GM12878 (cell line): ENCODE results near the gene CFAP45. TPM values are rescaled to one million over a fixed set of nuclear protein-coding genes. Genes with fewer than 3 reads are reported as not detected.

Experiments
- ATAC-seq: fragments of 200-7000 bp; cut with Tn5 transposase; 3 replicates; pipeline ENCODE4 v1.9.1; 2020; ENCODE audit warnings: mild to moderate bottlenecking, moderate library complexity
- BruUV-seq: library from RNA; stranded (reverse); fragments of 400-500 nt; replicated peaks from 2 replicates; lab custom pipeline; 2021; lab: Mats Ljungman, UMichigan
- CTCF ChIA-PET: fragments of 300-600 bp; sonication (Branson Sonifier 250); formaldehyde crosslinking; extraction: SDS; loops from one replicate; lab custom pipeline; 2021; ENCODE audit warnings: inconsistent platforms; lab: Yijun Ruan, JAX
- POLR2A ChIA-PET: fragments of 350-600 bp; formaldehyde crosslinking; extraction: SDS; loops from one replicate; lab custom pipeline; 2021; ENCODE audit warnings: inconsistent platforms; lab: Charles Lee
- RAD21 ChIA-PET: fragments of 300-600 bp; sonication (Branson Sonifier 250); formaldehyde crosslinking; loops from one replicate; lab custom pipeline; 2023; ENCODE audit warnings: antibody characterized with exemption; ENCODE audit not compliant: unreplicated experiment; lab: Charles Lee
- SMC1A ChIA-PET: fragments of 300-600 bp; sonication (Branson Sonifier 250); formaldehyde crosslinking; loops from one replicate; lab custom pipeline; 2023; ENCODE audit not compliant: unreplicated experiment, uncharacterized antibody; lab: Charles Lee
- DNase-seq: peaks from one replicate; pipeline ENCODE4 v3.0.0-alpha.2; 2011; ENCODE audit warnings: low read depth, low spot score
- FAIRE-seq: peaks from 3 replicates; lab custom pipeline; 2011; peaks lifted over from hg19 to GRCh38; lab: Jason Lieb, UNC
- H2AFZ ChIP-seq: 2 replicates; pipeline ENCODE4 v1.6.0; 2011; ENCODE audit warnings: low read depth, low read length, control low read depth; ENCODE audit not compliant: control insufficient read depth
- H3K27ac ChIP-seq: 2 replicates; pipeline ENCODE4 v1.5.1; 2011; ENCODE audit warnings: control low read depth; ENCODE audit not compliant: control insufficient read depth, insufficient read depth
- H3K27me3 ChIP-seq, 2 experiments: replicated peaks in 1 of 2; 2 replicates each; pipeline versions ENCODE4 v1.6.0 to v1.6.1; 2011; ENCODE audit warnings: low read length in 1 of 2; ENCODE audit not compliant: control insufficient read depth in 2 of 2, insufficient read depth in 2 of 2
- H3K36me3 ChIP-seq, 2 experiments: 2 replicates each; pipeline ENCODE4 v1.5.1; 2011; ENCODE audit warnings: low read length in 1 of 2; ENCODE audit not compliant: control insufficient read depth in 2 of 2, insufficient read depth in 2 of 2
- H3K4me1 ChIP-seq: 2 replicates; pipeline ENCODE4 v1.6.1; 2011; ENCODE audit warnings: mild to moderate bottlenecking, low read length, moderate library complexity, mixed read lengths; ENCODE audit not compliant: control insufficient read depth, insufficient read depth
- H3K4me2 ChIP-seq: 2 replicates; pipeline ENCODE4 v1.6.0; 2011; ENCODE audit warnings: control low read depth; ENCODE audit not compliant: control insufficient read depth, insufficient read depth
- H3K4me3 ChIP-seq: fragments of 200-600 bp; sonication (generic); 2 replicates; pipeline ENCODE4 v1.5.1; 2016
- H3K79me2 ChIP-seq: 2 replicates; pipeline ENCODE4 v1.6.0; 2011; ENCODE audit warnings: low read length; ENCODE audit not compliant: control insufficient read depth, insufficient read depth
- H3K9ac ChIP-seq: 2 replicates; pipeline ENCODE4 v1.8.0; 2011; ENCODE audit warnings: low read length, control low read depth, mixed read lengths; ENCODE audit not compliant: control insufficient read depth, insufficient read depth
- H3K9me3 ChIP-seq: replicated peaks from 3 replicates; pipeline ENCODE4 v1.5.1; 2011; ENCODE audit warnings: mild to moderate bottlenecking, low read length; ENCODE audit not compliant: control insufficient read depth, insufficient read depth
- H4K20me1 ChIP-seq: 2 replicates; pipeline ENCODE4 v1.6.0; 2011; ENCODE audit not compliant: control insufficient read depth, insufficient read depth
- CBX3 ChIP-seq: fragments of 200-600 bp; sonication (generic); IDR thresholded peaks from 2 replicates; pipeline ENCODE4 v1.6.1; 2016; ENCODE audit warnings: low read depth, borderline replicate concordance
- HCFC1 ChIP-seq: fragments of 150-350 bp; IDR thresholded peaks from 2 replicates; pipeline ENCODE4 v1.6.1; 2014; ENCODE audit warnings: low read length
- SMC3 ChIP-seq: IDR thresholded peaks from 2 replicates; pipeline ENCODE4 v1.6.1; 2011; ENCODE audit warnings: low read length, improper control_type of control experiment, borderline replicate concordance
- TCF12 ChIP-seq: IDR thresholded peaks from 2 replicates; pipeline ENCODE4 v1.6.1; 2011; ENCODE audit warnings: low read depth, mild to moderate bottlenecking, low read length
- WGBS: methylation state at CpG from one replicate; pipeline ENCODE4 v1.1.6; 2016; ENCODE audit warnings: low lambda C conversion rate; ENCODE audit not compliant: insufficient replicate concordance, insufficient coverage; ENCODE audit errors: missing lambda C conversion rate; 5-methylcytosine and 5-hydroxymethylcytosine counted together
- in situ Hi-C: fragments of 300-500 bp; cut with MboI; formaldehyde crosslinking; loops from 9 replicates; pipeline ENCODE4 v1.14.3; 2018; ENCODE audit warnings: mixed read lengths
- intact Hi-C: fragments of 100-400 bp; cut with micrococcal nuclease; formaldehyde crosslinking; loops from one replicate; pipeline ENCODE4 v1.14.2; 2022; ENCODE audit not compliant: unreplicated experiment
- polyA plus RNA-seq, 11 experiments: library from polyadenylated mRNA; depleted of rRNA in 4 of 11; unstranded in 6 of 11; stranded (reverse) in 5 of 11; fragments of >200 nt; fragmentation: Nextera tagmentation in 4 of 11; fragmentation: Illumina TruSeq in 1 of 11; extraction: Ambion mirVana in 4 of 11; extraction: Trizol in 1 of 11; gene quantifications; 1 replicate in 1 of 11; 2 replicates in 10 of 11; pipeline versions ENCODE4 v1.2.1 to v1.2.3, GENCODE V29; 2011 to 2016; ENCODE audit warnings: inconsistent platforms in 2 of 11, missing spikeins in 2 of 11, low read depth in 1 of 11
- total RNA-seq, 4 experiments: library from RNA; depleted of rRNA in 3 of 4; stranded (reverse); fragments of >200 nt in 3 of 4; fragmentation: Illumina TruSeq in 1 of 4; extraction: Trizol in 1 of 4; gene quantifications; 2 replicates each; pipeline versions ENCODE4 v1.2.1 to v1.2.3, GENCODE V29; 2013 to 2021
- TF ChIP-seq, protein P1 (sequence below): fragments of 450-650 bp; IDR thresholded peaks from 2 replicates; pipeline ENCODE4 v1.6.1; 2017; ENCODE audit warnings: mild to moderate bottlenecking, moderate library complexity
- TF ChIP-seq, protein P2 (sequence below): fragments of 450-650 bp; formaldehyde crosslinking; IDR thresholded peaks from 2 replicates; pipeline ENCODE4 v1.5.0; 2022; ENCODE audit warnings: mild to moderate bottlenecking, missing genetic modification characterization
- TF ChIP-seq, protein P3 (sequence below): fragments of 450-650 bp; IDR thresholded peaks from 2 replicates; pipeline ENCODE4 v1.6.1; 2017; ENCODE audit warnings: mild to moderate bottlenecking, moderate library complexity

CFAP45 gene
- total and polyA plus RNA-seq, 10 of the 15 experiments (the other 5 are each of a cell fraction or from before 2014, with no cell fraction given), result 0.43 to 0.91 (median 0.67) TPM

DNA sequence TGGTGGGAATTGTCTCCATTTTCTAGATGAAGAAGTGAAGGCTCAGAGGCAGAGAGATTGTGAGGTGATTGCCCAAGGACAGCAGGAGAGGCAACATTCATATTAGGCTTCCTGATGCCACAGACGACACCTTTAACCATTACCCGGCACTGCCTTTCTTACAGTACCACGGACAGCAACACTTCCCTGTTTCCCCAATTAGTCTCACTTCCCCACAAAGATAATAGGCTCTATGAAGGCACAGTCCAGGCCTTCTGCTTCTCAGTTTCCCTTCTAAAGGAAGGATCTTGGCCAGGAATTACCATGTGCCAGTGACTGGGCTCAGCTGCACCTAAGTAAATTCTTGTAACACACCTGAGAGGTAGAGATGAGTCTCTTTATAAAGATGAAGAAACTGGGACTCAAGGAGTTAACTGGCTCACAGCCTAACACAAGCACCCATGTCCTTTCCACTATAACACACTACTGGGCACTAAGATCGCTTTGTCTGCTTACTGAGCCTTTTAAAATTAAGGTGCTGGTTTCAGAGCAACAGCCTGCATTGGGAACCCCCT lies 35.8 kb upstream of the CFAP45 start (continued):
- TF ChIP-seq, protein P1, sequence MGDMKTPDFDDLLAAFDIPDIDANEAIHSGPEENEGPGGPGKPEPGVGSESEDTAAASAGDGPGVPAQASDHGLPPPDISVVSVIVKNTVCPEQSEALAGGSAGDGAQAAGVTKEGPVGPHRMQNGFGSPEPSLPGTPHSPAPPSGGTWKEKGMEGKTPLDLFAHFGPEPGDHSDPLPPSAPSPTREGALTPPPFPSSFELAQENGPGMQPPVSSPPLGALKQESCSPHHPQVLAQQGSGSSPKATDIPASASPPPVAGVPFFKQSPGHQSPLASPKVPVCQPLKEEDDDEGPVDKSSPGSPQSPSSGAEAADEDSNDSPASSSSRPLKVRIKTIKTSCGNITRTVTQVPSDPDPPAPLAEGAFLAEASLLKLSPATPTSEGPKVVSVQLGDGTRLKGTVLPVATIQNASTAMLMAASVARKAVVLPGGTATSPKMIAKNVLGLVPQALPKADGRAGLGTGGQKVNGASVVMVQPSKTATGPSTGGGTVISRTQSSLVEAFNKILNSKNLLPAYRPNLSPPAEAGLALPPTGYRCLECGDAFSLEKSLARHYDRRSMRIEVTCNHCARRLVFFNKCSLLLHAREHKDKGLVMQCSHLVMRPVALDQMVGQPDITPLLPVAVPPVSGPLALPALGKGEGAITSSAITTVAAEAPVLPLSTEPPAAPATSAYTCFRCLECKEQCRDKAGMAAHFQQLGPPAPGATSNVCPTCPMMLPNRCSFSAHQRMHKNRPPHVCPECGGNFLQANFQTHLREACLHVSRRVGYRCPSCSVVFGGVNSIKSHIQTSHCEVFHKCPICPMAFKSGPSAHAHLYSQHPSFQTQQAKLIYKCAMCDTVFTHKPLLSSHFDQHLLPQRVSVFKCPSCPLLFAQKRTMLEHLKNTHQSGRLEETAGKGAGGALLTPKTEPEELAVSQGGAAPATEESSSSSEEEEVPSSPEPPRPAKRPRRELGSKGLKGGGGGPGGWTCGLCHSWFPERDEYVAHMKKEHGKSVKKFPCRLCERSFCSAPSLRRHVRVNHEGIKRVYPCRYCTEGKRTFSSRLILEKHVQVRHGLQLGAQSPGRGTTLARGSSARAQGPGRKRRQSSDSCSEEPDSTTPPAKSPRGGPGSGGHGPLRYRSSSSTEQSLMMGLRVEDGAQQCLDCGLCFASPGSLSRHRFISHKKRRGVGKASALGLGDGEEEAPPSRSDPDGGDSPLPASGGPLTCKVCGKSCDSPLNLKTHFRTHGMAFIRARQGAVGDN, result no peak
- TF ChIP-seq HCFC1, result no peak

DNA sequence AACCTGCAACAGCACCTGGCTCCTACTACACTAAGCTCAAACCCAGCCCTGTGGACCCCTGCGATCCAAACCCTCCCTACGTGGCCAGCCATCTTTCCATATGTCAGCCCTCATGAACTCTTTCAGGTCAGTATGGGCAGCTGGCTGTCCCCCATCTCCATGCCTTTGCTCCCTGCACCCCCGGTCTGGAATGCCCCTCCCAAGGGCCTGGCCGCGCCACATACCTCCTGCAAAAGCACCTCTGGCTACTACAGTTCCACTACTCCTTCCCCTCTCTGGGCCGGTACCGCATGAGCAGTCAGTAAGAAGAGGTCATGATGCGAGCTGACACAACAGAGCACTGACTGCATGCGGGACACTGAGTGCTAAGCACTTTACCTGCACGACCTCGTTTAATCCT lies 35.3 kb upstream of the CFAP45 start:
- Histone ChIP-seq H2AFZ (no peak overlapping the region), H3K36me3 (no peaks in the 10 kb centered on the region), H3K9ac (no peak overlapping the region), H3K27ac (no peak overlapping the region), H3K79me2 (no peaks in the 10 kb centered on the region), H3K4me1 (peaks cover 23% of the 10 kb centered on the region), H3K4me2 (no peak overlapping the region), H3K27me3 (0 out of 4 replicates have a peak, but pooled peaks cover 0 to 2% of the 10 kb centered on the region in 2 experiments), H4K20me1 (no peaks in the 10 kb centered on the region), H3K9me3 (no peaks in the 10 kb centered on the region), H3K4me3 (no peak overlapping the region)
- intact Hi-C loops, result no loop called here
- BruUV-seq, result no TSS peak
- ChIA-PET RAD21 (interaction anchor here (0.9 to 12.4 kb wide), 4 partner anchors 43 to 73 kb away, joined by 5 to 113 read pairs (median 12); no protein-coding TSS in a partner anchor), SMC1A (interaction anchor here (1.0 to 9.2 kb wide), 7 partner anchors 12 to 71 kb away, joined by 3 to 122 read pairs (median 5); no protein-coding TSS in a partner anchor), CTCF (interaction anchor here (0.6 to 22.4 kb wide), 12 partner anchors 9 to 143 kb away, joined by 3 to 422 read pairs (median 3); no protein-coding TSS in a partner anchor), POLR2A (interaction anchor here (3.9 kb wide), 1 partner anchor 12 kb away, joined by 23 read pairs; the partner anchor contains the start of gene TAGLN2)
- in situ Hi-C loops, result loop anchor here (5.0 kb wide), 1 partner anchor 72 kb away; no protein-coding TSS in a partner anchor
- 65% methylated on average over 9 of the region's 11 CpGs for WGBS
- DNase-seq (no peak), FAIRE-seq (no peak), ATAC-seq (no peak)
- TF ChIP-seq SMC3, result no peak
- no peak for TF ChIP-seq CBX3
- TF ChIP-seq, protein P2, sequence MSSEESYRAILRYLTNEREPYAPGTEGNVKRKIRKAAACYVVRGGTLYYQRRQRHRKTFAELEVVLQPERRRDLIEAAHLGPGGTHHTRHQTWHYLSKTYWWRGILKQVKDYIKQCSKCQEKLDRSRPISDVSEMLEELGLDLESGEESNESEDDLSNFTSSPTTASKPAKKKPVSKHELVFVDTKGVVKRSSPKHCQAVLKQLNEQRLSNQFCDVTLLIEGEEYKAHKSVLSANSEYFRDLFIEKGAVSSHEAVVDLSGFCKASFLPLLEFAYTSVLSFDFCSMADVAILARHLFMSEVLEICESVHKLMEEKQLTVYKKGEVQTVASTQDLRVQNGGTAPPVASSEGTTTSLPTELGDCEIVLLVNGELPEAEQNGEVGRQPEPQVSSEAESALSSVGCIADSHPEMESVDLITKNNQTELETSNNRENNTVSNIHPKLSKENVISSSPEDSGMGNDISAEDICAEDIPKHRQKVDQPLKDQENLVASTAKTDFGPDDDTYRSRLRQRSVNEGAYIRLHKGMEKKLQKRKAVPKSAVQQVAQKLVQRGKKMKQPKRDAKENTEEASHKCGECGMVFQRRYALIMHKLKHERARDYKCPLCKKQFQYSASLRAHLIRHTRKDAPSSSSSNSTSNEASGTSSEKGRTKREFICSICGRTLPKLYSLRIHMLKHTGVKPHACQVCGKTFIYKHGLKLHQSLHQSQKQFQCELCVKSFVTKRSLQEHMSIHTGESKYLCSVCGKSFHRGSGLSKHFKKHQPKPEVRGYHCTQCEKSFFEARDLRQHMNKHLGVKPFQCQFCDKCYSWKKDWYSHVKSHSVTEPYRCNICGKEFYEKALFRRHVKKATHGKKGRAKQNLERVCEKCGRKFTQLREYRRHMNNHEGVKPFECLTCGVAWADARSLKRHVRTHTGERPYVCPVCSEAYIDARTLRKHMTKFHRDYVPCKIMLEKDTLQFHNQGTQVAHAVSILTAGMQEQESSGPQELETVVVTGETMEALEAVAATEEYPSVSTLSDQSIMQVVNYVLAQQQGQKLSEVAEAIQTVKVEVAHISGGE (CRISPR knock-in tag), result no peak
- TF ChIP-seq, protein P3, sequence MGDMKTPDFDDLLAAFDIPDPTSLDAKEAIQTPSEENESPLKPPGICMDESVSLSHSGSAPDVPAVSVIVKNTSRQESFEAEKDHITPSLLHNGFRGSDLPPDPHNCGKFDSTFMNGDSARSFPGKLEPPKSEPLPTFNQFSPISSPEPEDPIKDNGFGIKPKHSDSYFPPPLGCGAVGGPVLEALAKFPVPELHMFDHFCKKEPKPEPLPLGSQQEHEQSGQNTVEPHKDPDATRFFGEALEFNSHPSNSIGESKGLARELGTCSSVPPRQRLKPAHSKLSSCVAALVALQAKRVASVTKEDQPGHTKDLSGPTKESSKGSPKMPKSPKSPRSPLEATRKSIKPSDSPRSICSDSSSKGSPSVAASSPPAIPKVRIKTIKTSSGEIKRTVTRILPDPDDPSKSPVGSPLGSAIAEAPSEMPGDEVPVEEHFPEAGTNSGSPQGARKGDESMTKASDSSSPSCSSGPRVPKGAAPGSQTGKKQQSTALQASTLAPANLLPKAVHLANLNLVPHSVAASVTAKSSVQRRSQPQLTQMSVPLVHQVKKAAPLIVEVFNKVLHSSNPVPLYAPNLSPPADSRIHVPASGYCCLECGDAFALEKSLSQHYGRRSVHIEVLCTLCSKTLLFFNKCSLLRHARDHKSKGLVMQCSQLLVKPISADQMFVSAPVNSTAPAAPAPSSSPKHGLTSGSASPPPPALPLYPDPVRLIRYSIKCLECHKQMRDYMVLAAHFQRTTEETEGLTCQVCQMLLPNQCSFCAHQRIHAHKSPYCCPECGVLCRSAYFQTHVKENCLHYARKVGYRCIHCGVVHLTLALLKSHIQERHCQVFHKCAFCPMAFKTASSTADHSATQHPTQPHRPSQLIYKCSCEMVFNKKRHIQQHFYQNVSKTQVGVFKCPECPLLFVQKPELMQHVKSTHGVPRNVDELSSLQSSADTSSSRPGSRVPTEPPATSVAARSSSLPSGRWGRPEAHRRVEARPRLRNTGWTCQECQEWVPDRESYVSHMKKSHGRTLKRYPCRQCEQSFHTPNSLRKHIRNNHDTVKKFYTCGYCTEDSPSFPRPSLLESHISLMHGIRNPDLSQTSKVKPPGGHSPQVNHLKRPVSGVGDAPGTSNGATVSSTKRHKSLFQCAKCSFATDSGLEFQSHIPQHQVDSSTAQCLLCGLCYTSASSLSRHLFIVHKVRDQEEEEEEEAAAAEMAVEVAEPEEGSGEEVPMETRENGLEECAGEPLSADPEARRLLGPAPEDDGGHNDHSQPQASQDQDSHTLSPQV, result no peak
- TF ChIP-seq TCF12, result no peak
